CD4-positive, alpha-beta T cell treated with Interferon alpha-2 for 1 hour (primary cell): ENCODE measurements around the gene IRF8.
A peak's percentile ranks its signal among the peaks of the same experiment; 100 is the strongest.
"Not testable (repeated sequence)": the region's sequence is repeated elsewhere in the genome, so short reads cannot be mapped to it uniquely, and the experiment has no call there.

Source experiments
- DNase-seq, 2 donors: peaks; one replicate each; pipeline ENCODE4 v3.0.0-alpha.2; 2020 to 2022

Gene IRF8

GRCh38 chr16:85940214-85940613 lies 41.3 kb downstream of the IRF8 start:
- DNase-seq: no peak

- DNase-seq: no peak
These were observed 43.1 kb downstream of the IRF8 start for GRCh38 chr16:85941863-85942644.

GRCh38 chr16:85942659-85943058 lies 43.7 kb downstream of the IRF8 start:
- not testable (repeated sequence) for DNase-seq

- DNase-seq: no peak
These were observed 44.7 kb downstream of the IRF8 start for GRCh38 chr16:85943711-85944110.

DNA sequence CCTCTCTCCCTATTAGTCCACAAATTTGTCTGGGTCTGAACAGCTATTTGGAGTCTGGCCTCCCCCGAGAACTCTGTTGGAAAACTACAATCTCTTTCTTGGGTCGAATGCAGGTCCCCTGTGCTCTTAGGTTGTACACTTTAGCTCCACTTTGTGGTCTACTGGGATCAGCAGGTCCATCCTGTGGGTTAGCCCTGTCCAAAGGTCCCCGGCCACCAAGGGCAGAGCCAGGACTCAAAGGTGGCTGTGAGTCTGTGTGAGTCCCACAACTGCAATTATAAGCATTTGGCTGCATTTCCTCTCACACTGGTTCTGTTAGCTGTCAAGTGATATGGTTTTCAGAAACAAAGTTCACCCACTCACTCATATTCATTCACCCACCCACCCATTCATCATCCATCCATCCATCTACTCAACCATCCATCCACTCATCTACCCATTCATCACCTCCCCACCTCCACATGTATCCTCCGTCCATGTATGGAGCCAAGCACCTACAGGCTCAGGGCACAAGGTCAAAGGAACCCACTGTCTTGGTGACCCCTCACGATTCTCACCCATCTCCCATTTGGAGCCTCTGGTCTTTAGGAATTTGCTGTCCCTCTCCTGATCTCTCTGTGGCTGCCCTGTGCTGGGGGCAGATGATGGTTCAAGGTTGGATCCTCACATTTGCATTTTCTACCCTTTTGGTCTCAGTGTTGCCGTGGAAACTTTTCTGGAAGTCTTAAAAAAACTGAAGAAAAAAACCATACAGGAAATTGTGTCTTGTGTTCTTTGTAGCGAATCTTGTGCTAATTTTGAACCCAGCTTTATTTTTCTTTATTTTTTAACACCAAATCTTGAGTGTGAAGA lies 45.8 kb downstream of the IRF8 start:
- no peak for DNase-seq

DNA sequence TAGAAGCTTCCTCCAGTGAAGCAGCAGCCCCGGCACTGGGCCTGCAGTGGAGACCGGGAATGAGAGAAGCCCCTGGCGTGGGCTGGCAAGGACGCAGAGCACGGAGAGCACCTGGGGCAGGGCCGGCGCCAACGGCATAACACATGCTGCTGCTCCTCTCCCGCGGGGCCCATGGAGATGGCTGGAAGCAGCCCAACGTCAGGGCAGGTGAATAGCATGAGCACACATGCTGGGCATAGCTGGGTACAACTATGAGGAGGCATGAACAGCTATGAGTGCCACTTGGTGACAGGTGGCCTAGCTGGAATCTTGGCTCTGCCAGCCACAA lies 46.4 kb downstream of the IRF8 start:
- no peak for DNase-seq

DNA sequence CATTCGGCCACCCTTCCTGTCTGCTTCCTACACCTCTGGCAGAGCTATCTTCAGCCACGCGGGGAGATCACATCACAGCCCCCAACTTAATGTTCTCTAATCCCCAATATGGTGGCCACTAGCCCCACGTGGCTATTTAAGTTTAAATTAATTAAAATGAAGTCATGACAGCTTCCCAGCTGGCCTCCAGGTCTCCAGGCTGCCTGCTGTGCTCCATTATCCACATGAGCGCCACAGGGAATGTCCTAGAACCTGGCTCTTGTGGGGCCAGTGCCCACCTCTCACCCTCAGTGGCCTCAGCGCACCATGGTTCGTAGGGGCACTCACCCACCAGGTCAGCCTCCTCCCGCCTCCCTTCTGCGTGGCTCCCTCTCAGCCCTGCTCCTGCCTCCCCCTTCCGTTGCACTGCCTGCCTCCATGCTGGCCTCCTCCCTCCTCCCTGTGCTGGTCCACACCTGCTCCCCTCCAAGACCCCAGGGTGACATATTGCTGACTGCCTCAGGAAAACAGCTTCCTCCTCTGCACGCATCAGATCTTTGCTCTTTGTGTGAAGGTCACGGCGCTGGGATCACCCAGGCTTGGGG lies 47.7 kb downstream of the IRF8 start:
- no peak for DNase-seq

DNA sequence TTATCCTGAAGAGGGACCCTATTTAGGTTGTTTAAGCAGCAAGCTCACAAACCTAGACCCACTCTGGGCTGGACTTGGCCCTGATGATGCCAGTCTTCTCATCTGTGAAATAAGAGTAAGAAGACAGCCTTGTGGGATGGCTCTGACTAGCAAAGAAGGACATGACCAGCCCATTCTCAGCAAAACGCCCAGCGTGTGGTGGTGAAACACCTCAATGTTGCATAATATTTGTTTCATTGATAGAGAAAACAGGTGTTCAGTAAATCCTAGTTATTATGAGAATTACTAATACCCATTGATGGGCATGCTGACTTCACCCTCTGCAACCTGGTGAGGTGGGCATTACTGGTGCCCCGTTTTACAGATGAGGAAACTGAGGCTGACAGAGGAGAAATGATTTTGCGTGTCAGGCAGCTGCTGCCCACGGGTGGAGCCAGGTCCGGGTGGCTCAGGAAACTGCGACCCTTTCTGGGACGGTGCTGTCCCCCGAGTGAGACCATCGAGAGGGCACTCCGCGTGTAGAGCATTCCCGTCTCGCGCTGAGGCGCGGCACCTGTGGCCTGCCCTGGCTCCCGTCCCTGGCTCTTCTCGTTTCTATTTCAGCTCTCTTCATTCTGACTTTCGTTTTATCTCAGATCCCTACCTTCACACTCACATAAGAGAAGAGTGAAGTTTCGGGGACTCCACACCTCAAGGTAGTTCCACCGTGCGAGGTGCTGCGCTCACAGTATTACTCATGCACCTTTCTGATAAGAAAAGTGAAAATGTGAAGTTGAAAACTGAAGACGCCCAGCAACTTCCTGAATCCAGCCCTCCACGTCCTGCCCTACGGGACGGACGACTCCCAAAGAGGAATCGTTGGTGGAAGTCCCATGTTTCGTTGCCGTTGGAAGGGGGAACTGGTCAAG lies 48.5 kb downstream of the IRF8 start:
- DNase-seq: peak; percentile 37 to 49

DNA sequence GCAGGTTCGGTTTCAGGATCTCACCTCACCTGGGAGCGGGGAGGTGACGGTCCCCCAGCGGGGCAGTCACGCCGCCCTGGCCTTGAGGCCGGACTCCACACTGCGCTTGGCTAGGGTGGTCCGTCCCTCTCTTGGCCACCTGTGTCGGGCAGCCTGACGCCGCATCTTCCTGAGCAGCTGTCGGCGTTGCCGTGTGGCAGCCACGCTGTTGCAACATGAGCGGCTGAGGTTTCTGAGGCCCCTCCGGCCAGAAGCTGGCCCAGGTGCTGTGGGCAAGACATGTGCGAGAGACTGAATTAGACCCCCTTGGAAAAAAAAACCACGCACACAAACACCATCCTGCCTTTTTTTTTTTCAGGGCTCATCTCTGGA lies 49.2 kb downstream of the IRF8 start:
- DNase-seq: no peak

- DNase-seq: no peak
These were observed 49.8 kb downstream of the IRF8 start for GRCh38 chr16:85948616-85949265.

DNA sequence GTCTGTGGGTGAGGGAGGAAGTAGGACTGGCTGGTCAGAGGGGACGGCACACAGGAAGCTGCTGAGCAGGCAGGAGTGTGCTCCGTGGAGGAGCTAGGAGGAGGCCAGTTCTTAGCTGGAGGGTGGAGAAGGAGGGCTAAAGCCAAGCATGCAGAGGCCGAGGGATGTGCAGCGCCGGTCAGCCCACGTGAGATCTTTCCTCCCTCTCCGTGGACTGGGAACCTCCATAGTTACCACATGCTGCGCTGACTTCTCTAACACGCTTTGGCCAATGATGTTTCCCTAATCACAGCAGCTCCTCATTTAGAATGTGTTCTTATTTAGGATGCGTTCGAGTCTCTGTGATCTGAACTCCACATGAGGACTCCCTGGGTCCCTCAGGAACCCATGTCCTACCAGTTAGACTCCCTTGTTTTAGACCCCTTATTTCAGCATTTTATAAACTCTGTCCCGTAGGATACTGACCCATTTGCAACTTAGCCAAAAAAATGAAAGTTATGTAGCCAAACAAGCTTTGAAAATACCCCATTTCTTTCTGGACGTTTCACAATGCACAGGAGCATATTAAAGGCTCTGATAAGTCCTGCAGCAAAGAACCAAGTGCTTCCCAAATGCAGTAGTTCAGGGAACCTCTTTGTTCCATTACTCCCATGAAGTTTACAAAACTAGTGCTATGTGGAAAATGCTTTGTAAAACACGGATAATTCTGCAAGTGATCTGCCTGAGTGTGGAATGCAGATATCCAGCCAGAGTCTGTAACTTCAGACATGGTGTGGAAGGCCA lies 51.4 kb downstream of the IRF8 start:
- DNase-seq: no peak

DNA sequence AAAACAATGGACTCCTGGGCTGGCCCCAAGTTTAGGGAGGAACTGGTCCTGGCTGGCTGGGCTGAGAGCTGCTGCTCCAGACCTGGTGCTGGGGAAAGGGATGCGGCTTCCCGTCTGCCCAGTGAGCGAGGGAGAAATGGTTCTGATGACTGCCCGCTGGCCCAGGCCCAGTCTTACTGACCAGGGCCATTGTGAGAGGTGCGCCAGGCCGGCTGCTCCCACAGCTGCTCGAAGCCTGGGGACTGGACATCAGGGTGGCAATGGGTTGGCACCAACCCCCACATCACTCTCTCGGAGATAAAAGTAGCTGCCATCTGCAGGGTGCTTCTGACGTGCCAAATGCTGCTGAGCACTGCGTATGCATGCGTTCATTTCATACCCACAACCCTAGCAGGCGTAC lies 53.2 kb downstream of the IRF8 start:
- no peak for DNase-seq

DNA sequence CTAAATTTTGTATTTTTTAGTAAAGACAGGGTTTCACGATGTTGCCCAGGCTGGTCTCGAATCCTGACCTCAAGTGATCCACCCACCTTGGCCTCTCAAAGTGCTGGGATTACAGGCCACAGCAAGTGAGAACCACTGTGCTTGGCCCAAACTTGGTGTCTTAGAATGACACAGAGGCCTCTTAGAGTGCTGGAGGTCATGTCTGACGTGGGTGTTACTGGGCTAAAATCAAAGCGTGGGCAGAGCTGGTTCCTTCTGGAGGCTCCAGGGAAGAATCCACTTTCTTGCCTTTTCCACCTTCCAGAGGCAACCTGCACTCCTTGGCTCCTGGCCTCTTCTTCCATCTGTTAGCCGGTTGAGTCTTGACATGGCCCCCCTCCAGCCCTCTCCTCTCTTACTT lies 53.8 kb downstream of the IRF8 start:
- no peak for DNase-seq

GRCh38 chr16:85954927-85955519 lies 56.1 kb downstream of the IRF8 start:
- DNase-seq: no peak

GRCh38 chr16:85955566-85955965 lies 56.6 kb downstream of the IRF8 start:
- DNase-seq: no peak

GRCh38 chr16:85956426-85956825 lies 57.5 kb downstream of the IRF8 start:
- no peak for DNase-seq

DNA sequence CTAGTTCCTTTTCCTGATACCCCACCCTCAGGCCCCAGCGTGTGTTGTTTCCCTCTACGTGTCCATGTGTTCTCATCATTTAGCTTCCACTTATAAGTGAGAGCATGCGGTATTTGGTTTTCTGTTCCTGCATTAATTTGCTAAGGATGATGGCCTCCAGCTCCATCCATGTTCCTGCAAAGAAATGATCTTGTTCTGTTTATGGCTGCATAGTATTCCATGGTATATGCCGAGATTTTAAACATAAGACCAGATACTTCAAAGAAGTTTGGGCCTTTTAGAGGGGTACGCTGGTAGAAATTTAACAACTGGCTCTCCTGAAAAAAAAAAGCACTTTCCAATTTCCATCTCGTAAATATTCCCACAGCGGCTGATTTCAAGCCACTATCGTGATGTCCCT lies 59.8 kb downstream of the IRF8 start:
- DNase-seq: no peak

DNA sequence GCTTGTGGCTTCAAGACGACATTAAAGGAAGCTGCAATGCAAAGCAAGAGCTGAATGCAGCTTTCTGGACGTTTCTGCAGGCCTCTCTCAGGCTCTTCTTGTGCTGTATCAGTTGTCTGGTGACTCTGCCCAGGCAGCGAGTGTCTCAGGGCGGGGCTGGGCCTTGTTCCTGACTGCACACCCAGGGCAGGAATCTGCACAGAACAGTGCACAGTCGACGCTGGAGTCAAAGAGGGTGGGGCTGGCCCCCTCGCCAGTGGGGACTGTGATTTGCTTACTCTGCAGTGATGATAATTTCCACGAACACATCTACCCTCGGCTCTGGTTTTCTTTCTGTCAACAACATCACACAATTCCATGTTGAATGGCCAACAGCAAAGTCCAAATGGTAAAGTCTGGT lies 60.7 kb downstream of the IRF8 start:
- no peak for DNase-seq

DNA sequence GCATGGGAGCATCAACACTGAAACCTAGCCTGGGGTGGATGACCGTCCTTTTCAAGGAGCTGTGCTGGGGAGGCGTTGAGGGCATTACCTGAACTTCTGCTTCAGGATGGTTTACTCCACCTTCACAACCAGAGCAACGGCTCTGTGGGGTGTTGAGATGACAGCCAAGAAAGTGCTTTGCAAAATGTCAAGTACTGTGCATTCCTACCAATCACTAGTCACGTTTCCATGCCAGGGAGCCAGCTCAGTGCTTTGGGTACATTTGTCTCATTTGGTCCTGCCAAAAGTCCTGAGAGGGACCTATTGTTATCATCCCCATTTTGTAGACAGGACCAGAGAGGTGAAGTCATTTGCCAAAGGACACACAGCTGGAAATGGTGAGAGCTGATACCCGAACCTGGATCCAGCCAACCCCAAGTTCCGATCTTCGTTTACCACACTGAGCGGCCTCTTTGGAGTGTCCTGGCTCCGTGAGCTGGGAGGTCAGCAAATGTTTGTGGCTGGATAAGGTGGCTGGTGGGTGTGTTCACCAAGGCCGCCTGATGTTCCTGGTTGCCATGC lies 61.6 kb downstream of the IRF8 start:
- DNase-seq: no peak

DNA sequence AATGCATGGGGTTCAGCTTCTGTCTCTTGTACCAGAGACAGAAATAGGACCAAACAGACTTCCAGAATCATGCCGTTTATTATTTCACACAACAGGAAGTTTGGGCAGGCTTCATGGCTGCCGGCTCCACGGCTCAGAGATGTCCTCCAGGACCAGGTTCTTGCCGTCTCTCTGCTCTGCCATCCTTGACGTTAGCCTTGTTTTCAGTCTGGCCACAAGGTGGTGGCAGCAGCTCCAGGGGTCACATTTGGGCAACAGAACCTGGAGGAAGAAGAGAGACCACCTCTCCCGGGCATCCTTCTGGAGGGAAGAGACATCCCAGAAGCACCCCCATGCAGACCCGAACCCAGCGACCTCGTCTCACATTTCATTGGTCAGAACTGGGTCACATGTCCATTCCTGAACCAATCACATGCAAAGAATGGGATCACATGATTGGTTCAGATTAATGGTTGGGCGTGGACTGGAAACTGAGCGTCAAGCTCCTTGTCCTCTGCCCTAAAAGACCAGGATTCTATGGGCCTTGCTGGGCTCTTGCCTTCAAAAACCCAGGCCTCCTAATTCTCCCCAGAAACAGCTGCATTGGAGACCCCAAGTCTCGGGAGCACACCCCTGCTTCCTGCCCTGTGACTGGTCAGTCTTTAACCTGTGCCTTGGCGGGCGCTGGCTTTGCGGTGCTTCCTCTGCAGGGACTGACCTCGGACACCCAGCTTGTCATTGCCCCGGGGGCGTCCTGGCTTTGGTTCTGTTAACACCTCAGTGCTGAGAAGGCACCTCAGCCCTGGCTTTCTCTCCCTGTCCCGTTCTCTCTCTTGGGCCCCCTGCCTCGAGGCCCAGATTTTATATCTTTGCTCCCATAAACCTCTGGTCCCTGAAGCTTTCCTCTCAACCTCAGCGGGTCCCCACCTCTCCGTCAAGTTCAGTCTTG lies 63.3 kb downstream of the IRF8 start:
- no peak for DNase-seq
